ENCODE results near the gene NAP1L4. TPM values are rescaled to one million over a fixed set of nuclear protein-coding genes. Genes with fewer than 3 reads are reported as not detected.
"Not testable (repeated sequence)": the region's sequence is repeated elsewhere in the genome, so short reads cannot be mapped to it uniquely, and the experiment has no call there.

The NAP1L4 gene
- total RNA-seq, 1 donor from 2014 or later = 273 TPM

DNA sequence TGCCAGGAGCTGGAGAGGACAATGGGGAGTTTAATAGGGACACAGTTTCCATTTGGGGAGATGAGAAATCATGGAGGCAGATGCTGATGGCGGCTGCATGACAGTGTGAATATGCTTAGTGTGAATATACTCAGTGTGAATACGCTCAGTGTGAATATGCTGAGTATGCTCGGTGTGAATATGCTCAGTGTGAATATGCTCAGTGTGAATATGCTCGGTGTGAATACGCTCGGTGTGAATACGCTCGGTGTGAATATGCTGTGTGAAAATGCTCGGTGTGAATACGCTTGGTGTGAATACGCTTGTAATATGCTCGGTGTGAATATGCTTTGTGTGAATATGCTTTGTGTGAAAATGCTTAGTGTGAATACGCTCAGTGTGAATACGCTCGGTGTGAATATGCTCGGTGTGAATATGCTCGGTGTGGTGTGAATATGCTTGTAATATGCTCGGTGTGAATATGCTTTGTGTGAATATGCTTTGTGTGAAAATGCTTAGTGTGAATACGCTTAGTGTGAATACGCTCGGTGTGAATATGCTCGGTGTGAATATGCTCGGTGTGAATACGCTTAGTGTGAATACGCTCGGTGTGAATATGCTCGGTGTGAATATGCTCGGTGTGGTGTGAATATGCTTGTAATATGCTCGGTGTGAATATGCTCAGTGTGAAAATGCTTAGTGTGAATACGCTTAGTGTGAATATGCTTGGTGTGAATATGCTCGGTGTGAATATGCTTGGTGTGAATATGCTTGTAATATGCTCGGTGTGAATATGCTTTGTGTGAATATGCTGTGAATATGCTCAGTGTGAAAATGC is 54.3 kb downstream of the NAP1L4 start:
- DNase-seq (ENCODE audit: low read depth) = not testable (repeated sequence)

DNA sequence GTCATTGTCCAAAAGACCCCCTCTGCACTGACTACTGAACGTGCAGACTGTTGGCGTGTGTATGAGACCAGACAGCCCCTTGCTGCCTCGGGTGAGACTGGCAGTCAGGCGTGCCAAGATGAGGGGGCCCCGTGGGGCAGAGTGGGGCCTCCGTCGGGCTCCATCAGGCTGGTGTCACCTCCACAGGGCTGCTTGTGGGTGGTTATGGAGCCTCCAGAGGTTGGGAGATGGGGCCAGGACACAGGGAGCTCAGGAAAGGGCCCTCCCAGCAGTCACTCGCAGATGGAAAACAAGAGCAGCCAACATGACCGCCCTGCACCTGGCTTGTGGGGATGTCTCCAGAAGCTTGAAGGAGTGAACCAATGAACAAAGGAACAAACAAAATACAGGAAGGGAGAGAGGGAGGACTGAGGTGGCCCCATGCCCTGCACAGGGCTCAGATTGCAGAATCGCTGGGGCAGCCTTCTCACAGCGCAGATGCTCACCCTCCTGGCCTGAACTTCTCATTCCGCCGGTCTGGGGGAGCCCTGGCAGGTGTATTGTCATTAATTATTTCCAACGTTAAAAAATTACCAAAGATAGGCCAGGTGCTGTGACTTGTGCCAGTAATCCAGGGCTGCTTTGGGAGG is 57.4 kb downstream of the NAP1L4 start:
- no peak for DNase-seq (ENCODE audit: low read depth)

DNA sequence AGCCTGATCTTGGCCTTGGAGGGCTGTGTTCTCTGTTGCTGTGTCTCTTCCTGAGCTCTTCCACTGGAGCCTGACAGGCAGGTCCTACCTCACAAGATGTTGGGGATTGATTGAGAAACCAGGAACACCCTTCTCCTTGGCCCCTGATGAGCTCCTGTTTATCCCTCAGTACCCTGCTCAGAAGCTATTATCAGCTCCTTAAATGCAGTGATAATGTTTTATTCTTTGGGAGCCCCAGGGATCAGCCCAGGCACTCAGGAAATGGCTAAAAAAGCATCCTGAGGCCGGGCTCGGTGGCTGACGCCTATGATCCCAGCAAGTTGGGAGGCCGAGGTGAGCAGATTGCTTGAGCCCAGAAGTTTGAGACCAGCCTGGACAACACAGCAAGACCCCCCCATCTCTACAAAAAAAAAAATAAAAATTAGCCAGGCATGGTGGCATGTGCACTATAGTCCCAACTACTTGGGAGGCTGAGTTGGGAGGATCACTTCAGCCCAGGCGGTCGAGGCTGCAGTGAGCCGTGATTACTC is 58.0 kb downstream of the NAP1L4 start:
- DNase-seq (ENCODE audit: low read depth) = no peak

- peak; percentile 83 for DNase-seq (ENCODE audit: low read depth)
Measured at GRCh38 chr11:2933375-2934020, 58.6 kb downstream of the NAP1L4 start.

- DNase-seq (ENCODE audit: low read depth) = peak; percentile 71
Measured at GRCh38 chr11:2932850-2933251, 59.3 kb downstream of the NAP1L4 start.

- DNase-seq (ENCODE audit: low read depth) = no peak
Measured at GRCh38 chr11:2931771-2932738, 60.1 kb downstream of the NAP1L4 start.

- DNase-seq (ENCODE audit: low read depth) = no peak
Measured at GRCh38 chr11:2931420-2931746, 60.7 kb downstream of the NAP1L4 start.

GRCh38 chr11:2930704-2931419 is 61.3 kb downstream of the NAP1L4 start:
- DNase-seq (ENCODE audit: low read depth) = peak; percentile 74

GRCh38 chr11:2929950-2930703 is 62.0 kb downstream of the NAP1L4 start:
- DNase-seq (ENCODE audit: low read depth) = no peak

GRCh38 chr11:2929531-2929949 is 62.6 kb downstream of the NAP1L4 start:
- peak; percentile 51 for DNase-seq (ENCODE audit: low read depth)

GRCh38 chr11:2928605-2929530 is 63.3 kb downstream of the NAP1L4 start, which contains the start of gene PHLDA2:
PHLDA2 (minus strand) TSS chr11:2929420; CDS start chr11:2929364, 56 bp downstream.
- no peak for DNase-seq (ENCODE audit: low read depth)

GRCh38 chr11:2927851-2928604 is 64.1 kb downstream of the NAP1L4 start:
- no peak for DNase-seq (ENCODE audit: low read depth)

- no peak for DNase-seq (ENCODE audit: low read depth)
Measured at GRCh38 chr11:2927121-2927800, 64.9 kb downstream of the NAP1L4 start.

- no peak for DNase-seq (ENCODE audit: low read depth)
Measured at GRCh38 chr11:2926611-2927051, 65.5 kb downstream of the NAP1L4 start.

DNA sequence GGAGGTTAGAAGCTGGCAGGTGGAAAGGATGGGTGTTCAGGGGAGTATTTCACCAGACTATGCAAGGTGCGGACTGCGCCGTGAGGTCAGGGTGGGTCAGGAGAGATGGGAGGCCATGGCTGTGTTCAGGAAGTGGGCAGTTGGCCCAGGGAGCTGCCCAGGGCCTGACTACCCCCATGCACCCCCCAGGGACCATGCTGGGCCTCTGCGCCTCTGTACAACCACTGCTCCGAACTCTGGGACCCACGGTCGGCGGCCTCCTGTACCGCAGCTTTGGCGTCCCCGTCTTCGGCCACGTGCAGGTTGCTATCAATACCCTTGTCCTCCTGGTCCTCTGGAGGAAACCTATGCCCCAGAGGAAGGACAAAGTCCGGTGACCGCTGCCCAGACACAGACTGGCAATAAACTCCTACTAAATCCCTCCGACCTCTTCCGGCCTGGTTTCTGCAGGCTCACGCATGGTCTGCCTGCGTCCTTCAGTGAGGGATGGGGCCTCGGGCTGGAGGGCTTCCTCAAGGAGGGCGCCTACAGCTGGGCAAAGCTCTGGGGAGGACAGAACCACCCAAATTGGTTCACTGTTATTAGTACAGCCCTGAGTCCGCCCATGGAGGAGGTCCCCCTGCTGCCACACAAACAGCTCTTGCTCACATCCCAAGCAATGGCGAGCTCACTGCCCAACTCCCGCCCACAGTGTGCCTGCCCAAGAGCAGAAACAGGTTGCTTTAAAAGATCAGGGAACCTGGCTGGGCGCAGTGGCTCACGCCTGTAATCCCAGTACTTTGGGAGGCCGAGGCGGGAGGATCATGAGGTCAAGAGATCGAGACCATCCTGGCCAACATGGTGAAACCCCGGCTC is 67.1 kb downstream of the NAP1L4 start:
- DNase-seq (ENCODE audit: low read depth) = no peak

- DNase-seq (ENCODE audit: low read depth) = no peak
Measured at GRCh38 chr11:2924381-2924780, 67.7 kb downstream of the NAP1L4 start.
